Kidney capillary endothelial cell (primary cell): Measurements from ENCODE around the gene PTPRD.
"Not testable (repeated sequence)": the region's sequence is repeated elsewhere in the genome, so short reads cannot be mapped to it uniquely, and the experiment has no call there.

ENCODE experiments used
- DNase-seq: peaks from one replicate; pipeline ENCODE4 v3.0.0-alpha.2; 2018; ENCODE audit warnings: low spot score

Gene PTPRD

DNA sequence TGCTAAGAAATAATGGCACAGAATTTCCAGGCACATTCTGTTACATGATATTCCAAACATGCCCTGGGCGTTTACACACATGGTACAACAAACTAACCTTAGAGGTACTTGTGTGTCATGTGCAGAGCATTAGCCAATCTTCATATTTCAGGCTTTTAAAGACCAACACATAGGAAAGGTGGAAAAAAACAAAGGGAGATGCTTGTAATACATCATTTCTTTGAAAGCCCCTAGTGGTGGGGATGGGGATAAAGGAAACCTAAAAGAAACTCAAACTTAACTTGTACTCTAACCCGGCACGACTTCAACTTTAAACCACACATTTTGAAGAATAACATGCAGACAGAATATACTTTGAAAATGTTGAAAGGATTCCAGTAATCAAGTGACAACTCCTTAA lies 133.6 kb downstream of the PTPRD start:
- DNase-seq, result no peak

DNA sequence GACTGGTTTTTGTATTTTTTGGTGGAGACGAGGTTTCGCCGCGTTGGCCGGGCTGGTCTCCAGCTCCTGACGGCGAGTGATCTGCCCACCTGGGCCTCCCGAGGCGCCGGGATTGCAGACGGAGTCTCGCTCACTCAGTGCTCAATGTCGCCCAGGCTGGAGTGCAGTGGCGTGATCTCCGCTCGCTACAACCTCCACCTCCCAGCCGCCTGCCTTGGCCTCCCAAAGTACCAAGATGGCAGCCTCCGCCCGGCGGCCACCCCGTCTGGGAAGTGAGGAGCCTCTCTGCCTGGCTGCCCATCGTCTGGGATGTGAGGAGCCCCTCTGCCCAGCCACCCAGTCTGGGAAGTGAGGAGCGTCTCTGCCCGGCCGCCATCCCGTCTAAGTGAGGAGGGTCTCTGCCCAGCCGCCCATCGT lies 163.6 kb downstream of the PTPRD start:
- not testable (repeated sequence) for DNase-seq

DNA sequence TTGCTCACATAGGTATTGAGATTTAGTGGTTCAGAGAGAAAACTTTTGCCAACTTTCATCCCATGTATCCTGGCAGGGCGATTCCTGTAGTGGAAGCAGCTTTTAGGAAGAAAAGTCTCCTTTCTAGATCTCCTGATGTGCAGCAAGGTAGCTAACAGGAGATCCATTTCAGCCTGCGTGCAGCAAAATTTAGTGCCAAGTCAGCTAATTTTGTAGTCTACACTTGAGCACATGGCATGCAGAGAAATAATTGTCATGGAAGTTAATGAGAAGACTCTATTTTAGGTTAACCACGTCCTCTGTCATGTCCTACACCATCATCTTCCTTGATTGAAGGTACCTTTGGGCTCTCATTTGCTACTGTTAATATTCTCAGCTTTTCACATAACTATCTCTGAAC lies 165.8 kb downstream of the PTPRD start:
- no peak for DNase-seq

DNA sequence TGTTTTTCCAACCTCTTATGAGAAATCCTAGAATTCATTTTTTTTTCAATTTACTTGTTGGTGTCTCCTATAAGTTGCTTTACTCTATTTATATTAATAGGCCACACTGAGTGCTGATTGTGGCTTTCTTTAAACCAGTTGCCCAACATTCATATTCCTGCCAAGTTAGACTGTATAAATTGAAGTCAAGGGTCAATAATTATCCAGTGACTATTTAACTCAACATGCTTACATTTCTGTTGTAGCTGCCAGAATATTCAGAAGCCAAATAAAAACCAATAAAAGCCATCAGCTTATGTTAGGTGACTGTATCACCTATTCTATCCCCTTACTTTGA lies 169.0 kb downstream of the PTPRD start:
- no peak for DNase-seq

DNA sequence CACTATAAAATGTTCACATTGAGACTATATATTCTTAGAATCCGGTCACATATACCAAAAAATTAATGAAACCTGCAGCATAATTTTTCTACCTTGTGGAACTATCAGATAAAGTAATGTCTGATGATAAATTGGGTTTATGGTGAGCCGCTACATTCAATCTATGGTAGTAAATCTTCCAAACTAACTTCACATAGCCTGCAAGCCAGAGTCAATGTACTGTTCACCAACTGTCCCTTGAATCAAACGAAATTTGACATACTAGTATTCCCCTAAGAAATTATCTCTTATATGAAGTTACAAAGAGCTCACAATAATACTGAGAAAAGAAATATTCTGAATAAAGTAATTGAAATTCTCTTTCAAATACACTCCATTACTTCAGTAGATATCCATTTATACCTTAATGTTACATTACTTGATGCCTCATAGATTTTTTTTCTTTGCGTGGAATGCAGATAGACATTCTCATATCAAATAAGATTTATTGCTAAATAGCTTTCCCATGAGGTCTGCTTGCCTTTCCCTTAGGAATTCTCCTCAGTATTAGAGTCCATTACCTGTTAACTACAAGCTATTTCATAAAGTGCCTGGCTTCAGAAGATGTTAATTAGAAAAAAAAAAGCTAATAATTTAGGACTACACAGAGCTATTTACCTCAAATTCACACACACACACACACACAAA lies 169.5 kb downstream of the PTPRD start:
- DNase-seq, result no peak

DNA sequence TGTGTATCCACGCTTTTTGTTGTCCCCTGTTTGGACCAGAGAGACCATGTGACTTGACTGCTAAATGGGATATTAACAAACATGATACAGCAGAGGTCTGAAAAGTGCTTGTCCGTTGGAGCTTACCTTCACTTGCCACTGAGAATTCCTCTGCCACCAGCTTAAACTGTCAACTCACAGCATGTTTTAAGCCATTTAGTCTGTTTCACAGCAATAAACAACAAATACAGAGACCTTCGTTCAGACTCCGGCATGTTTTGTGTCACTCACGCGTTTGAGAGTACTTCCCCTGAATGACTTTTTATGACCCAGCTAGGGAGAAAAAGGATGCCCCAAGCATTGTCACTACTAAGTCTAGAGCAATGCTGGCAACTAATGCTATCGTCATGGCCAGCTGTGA lies 173.8 kb downstream of the PTPRD start:
- no peak for DNase-seq

DNA sequence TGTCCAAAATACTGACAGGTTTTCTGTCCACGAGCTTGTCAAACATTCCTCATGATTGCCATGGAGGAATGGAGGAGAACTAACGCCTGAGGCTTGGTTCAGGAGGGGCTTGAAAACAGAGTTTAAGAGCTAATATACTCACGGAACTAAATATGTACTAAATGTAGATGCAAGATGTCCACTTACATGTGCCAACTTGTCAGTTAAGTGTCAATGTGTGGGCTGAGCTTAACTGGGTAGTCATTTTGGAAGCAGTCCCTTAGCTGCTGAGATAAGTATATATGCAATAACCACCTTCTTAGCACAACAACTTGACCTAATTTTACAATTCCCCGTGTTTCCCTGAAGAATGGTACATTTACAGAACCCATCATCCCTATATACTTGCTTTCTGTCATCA lies 176.0 kb downstream of the PTPRD start:
- DNase-seq, result no peak

DNA sequence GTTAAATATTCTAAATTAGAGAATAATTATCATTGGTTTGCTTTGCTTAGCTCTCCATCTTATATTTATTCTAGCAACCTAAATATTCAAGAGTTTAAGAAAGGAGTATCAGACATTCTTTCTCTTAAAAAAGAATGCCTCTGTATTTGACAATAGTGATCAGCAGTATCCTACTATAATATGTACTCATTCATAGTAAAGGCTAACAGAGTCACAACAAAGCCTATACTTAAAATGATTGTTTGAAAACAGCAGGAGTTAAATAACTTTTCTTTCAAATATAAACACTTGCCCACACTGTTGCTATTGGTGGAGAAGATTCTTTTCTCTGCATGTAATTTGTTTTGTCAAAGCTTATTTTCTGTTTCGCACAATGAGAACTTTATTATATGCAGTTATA lies 178.4 kb downstream of the PTPRD start:
- DNase-seq, result no peak

DNA sequence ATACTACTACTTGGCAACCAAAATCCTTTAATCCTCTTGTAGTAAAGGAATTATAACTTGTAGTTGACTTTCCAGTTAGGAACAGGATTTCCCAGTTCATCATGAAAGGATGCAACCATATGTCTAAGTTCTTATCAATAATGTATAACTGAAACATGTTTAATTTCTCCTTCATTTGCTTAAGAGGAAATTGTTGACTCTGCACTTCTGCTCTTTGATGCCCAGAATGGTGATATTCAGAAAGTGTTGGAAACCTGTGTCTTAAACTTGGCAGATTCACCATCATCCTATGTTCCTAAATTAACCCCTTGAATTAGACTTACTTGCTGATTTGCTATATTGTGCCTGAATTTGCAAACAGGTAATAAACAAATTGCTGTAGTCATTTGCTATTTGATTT lies 201.5 kb downstream of the PTPRD start:
- no peak for DNase-seq

DNA sequence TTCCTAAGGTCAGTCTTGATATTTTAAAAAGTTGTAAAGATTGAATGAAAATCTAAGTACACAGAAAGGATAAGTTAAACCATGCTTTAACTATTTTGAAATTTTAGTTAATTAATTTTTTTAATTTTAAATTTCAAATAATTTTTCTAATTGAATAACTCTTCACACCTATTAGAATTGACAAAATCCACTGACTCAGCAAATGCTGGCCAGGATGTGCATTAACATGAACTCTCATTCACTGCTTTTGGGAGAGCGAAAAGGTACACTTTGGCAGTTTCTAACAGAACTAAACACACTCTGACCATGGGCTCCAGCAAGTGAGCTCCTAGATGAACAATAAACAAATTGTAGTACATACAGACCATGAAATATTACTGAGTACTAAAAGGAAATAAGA lies 209.5 kb downstream of the PTPRD start:
- no peak for DNase-seq

DNA sequence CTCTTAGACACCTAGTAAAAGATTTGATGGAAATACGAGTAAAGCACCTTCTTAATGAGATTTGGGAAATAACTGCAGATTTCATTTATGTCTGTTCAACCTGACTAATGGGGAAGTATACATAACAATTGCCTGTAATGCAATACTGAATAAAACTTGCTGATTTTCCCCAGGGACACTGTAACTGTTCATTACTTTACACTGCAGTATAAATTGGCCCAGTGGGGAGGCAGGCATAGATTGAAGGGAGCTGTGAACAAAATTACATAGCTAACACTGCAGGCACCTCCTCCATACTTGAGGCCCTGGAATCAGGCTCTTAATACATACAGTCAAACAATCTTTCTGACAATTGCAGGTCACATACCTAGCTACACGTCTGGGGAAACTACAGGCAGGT lies 216.2 kb downstream of the PTPRD start:
- no peak for DNase-seq

DNA sequence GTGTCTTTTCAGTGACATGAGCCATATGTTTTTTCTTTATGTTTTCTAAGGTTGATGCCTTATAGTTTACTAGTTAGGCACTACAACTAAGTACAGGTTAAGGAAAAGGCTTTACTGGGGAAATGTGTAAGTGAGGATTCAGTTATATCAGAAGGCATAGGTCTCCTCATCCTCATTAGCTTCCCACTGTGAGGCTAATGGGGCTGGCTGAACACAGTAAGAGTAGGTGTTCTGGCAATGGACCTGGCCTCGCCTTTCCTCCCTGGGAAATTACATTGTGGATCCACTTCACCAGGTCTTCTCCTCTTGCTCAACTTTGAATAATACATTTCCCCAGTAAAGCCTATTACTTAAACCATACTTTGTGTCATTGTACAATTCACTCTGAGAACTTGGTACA lies 225.5 kb downstream of the PTPRD start:
- DNase-seq, result no peak

DNA sequence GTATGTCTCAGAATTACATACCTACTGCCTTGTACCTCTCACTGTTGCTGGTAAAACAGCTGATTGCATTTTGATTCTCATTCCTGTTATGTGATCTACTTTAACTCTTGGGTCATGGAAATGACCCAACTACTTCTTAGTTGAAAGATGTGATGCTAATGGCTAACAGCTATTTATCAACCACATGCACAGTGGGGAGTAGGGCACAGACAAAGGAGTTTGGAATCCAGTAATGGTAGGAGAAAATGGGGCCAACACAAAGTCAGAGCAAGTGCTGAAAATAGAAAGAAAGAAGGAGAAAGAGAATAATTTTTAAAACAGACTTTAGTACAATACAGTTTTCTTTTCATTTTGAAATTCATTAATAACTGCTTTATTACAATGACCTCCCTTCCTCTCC lies 241.0 kb downstream of the PTPRD start:
- DNase-seq, result no peak

DNA sequence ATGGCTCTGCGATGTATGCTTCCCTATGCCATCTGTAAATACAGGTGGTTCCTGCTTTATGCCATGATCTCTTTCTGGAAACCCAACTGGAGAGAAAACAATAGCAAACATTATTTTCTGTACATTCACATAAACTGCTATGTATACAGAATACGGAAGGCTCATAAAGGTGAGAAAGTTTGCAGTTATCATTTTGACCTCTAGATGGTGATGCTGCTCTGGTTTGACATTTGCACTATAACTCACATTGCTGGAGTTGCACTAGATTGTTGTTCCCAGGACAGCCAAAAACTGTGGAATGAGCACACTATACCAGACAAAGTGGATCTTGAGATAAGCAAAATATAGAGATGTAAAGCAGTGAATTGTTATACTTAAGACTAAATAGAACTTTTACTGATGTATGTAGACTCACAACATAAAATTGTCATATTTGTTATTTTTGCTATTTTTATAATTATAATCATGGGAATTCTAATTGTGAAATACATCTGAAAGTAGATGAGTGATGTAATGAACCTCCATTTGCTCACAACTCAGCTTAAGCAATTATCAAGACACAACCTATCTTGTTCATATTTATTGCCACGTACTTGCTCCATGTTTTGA lies 246.5 kb downstream of the PTPRD start:
- peak; percentile 48 for DNase-seq

DNA sequence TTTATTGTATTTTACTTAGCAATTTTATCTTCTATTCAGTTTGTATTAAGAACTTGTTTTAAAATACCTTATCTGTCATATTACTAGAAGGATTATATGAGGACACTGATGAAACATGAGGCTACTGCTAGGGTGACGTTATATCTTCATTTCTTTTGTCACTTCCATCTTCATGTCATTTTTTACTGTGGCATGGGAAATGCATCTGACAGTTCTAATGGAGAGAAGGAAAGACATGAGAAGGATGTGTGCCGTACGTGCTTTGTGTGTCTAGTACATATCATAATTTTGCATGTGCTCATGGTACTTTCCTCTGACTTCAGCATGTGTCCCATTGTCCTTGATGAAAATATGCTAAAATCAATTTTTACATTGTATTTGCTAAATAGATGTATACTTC lies 258.2 kb downstream of the PTPRD start:
- DNase-seq, result no peak

DNA sequence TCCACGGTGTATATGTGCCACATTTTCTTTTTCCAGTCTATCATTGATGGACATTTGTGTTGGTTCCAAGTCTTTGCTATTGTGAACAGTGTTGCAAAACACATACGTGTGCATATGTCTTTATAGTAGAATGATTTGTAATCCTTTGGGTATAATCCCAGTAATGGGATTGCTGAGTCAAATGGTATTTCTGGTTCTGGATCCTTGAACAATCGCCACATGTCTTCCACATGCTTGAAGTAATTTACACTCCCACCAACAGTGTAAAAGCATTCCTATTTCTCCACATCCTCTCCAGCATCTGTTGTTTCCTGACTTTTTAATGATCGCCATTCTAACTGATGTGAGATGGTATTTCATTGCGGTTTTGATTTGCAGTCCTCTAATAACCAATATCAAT lies 267.2 kb downstream of the PTPRD start:
- not testable (repeated sequence) for DNase-seq

DNA sequence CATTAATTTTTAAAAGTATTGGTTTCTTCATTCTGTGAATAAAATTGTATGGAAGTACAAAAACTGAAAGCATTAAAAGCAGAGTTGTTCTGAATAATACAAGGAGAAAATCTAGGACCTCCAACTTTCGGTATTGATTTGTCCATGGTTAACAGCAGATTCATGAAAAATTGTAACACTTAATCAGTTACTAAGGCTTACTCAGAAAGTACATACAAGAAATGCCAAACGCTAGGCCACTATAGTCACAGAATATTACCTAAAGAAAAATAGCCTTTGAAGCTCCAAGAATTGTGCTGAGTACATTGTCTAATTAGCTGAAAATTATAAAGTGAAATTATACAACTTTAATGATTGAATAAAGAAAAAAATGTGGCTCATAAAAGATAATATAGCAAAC lies 271.7 kb downstream of the PTPRD start:
- no peak for DNase-seq

DNA sequence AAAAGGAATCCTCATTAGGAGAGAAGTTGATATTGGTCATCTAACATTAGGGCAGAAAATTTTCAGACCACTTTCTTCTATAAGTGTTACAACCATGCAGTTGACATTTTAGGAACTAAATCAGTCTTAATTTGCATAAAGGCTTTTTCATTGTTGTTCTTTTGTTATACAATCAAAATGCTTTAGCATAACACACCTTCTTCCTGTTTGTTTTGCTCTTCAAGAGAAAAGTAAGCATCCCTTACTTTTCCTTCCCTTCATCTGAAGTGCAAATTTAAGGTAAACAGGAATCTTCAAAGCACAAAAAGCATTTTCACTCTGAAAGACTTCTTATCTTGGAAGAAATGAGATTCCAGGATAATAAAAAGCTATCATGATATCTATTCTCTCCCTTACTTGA lies 273.6 kb downstream of the PTPRD start:
- DNase-seq, result no peak

DNA sequence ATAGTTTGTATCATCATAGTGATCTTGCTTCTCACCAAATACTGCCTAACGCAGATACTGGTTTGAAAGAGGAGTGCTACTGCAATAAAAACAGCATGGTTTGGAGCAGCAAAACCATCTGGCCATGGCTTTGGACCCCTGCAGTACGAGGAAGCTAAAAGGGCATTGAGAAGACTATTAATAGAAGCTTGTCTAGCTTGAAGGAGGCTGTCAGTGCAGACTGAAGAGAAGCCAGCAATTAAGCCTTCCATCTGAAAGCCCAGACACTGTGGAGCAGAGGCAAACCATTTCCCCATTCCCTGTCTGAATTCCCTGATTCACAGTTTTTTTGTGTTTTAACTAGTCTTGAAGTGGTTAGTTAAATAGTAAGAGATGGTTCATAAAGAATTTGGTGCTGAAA lies 281.6 kb downstream of the PTPRD start:
- DNase-seq, result no peak

DNA sequence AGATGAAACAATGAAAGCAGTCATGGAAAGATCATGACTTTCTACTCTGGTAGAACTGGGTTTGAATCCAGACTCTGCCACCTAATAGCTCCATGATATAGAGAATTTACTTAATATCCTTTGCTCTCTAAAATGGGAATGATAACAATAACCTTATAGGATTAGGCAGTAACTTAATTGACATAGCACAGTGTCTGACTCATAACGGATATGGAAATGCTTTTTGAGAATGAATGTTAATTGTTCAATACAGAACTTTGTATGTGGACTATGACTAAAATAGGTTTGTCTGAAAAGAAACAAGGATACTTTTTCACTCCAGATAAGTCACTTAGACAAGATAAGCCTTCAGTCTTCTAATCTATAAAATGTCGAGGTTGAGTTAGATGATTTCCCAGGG lies 330.7 kb downstream of the PTPRD start:
- DNase-seq, result no peak

DNA sequence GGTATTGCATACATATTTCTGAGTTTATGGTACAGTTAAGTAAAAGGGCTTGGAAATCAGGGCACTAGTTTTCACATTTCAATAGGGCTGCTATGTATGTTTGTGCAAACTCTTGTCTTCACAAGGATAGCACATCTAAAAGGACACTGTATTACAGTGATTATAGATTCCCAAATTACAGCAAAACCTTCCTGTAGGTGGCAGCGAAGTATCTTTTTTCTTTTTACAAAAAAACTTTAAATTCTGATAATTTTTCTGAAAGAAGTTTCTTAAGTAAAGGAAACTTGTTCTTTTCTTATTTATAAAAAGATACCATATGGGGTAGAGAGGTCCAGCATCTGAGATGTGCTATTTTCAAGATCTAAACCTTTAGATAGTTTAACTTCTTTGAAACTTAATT lies 337.8 kb downstream of the PTPRD start:
- no peak for DNase-seq

DNA sequence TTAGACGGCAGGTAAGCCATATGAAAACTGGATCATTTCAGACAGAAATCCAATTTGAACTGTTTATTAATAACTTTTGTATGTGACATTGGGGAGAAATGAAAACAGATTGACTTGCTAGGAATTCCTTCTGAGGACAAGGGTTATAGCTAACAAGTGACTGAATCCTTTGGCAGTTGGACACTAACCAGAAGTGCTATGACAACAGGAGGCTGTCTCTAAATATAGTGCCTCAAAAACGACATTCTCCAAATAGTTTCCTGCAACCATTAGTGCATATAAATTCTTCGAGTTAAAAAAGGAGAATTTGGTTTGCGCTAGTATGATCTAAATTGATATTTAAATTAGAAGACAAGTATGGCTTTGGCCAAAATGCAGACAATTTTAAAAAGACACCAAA lies 338.6 kb downstream of the PTPRD start:
- DNase-seq, result no peak

DNA sequence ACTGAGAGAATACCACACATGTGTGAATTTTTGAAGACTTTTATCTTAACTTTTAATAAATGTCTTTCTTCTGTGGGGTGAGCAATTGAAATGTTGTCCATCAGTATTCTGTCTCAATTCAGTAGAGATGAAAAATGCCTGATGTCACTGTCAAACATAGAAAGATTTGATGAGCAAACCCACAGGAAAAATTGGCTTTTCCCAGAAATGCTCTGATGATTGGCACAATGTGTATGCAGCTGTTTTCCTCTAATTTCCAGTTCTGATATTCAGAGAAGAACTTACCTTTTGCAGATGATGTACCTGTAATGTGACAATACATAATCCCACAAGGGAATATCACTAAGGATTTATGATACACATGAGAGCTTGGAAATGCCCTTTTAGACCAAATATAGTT lies 340.0 kb downstream of the PTPRD start:
- no peak for DNase-seq
